Activated CD8-positive, alpha-beta memory T cell treated with anti-CD3 and anti-CD28 coated beads, Interleukin-2, amount 50 U/mL, for 24 hours (primary cell): ENCODE data around the gene SPRR2G.
"Not testable (repeated sequence)": the region's sequence is repeated elsewhere in the genome, so short reads cannot be mapped to it uniquely, and the experiment has no call there.

Experiments used
- DNase-seq: peaks from one replicate; pipeline ENCODE4 v3.0.0-alpha.2; 2020; ENCODE audit errors: extremely low read depth

Gene SPRR2G

GRCh38 chr1:153113416-153113815, 37.3 kb downstream of the SPRR2G start, which contains the start of gene SPRR2F:
TSS of gene SPRR2F (minus strand) at chr1:153113516. CDS start at chr1:153112733, 783 bp downstream.
- DNase-seq, result no peak

GRCh38 chr1:153112454-153112853, 38.2 kb downstream of the SPRR2G start:
- DNase-seq, result not testable (repeated sequence)

GRCh38 chr1:153100245-153100644, 50.4 kb downstream of the SPRR2G start:
- DNase-seq, result no peak
